HG03521 (cell line): ENCODE data around the gene KBTBD6.
"Not testable (repeated sequence)": the region's sequence is repeated elsewhere in the genome, so short reads cannot be mapped to it uniquely, and the experiment has no call there.

Source experiments
- ATAC-seq: cut with Tn5 transposase; IDR thresholded peaks from one replicate; pipeline ENCODE4 v1.9.1; 2021; ENCODE audit warnings: mild to moderate bottlenecking, moderate library complexity; ENCODE audit not compliant: unreplicated experiment

Gene KBTBD6

DNA sequence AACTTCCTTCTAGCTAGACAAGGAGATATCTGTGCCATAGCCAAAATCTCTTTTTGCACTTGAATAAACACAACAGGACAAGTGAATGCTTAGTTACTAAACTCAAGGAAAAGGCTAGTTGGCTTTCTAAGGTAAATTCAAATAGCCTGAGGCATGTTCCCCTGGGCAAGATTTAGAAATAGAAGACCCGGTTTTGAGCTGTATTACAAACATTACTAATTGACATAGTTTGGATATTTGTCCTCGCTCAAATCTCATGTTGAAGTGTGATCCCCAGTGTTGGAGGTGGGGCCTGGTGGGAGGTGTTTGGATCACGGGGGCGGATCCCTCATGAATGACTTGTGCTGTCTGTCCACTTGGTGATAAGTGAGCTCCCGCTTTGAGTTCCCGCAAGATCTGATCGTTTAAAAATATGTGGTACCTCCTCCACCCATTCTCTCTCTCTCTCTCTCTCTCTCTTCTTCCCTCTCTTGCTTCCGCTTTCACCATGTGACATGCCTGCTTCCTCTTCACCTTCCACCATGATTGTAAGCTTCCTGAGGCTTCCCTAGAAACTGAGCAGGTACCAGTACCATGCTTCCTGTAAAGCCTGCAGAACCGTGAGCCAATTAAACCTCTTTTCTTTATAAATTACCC lies 3.9 kb upstream of the KBTBD6 start:
- no peak for ATAC-seq

DNA sequence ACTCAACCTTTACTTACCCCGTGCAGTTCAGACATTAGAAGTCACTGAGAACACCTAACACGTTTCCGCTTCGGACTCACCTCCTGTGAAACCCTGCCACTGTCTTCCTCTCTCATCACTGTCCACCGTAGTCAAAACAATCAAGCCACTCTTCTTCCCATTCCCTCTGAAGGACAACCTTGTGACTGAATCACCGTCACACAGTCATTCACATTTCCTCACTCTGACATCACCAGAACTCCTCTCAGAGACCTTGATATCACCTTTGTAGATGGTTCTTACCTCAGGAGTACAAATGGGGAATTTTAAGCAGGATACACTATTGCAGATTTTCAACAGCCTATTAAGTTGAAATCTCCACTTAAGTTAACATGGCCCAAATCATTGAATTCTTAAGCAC lies 1.3 kb upstream of the KBTBD6 start:
- ATAC-seq: no peak

DNA sequence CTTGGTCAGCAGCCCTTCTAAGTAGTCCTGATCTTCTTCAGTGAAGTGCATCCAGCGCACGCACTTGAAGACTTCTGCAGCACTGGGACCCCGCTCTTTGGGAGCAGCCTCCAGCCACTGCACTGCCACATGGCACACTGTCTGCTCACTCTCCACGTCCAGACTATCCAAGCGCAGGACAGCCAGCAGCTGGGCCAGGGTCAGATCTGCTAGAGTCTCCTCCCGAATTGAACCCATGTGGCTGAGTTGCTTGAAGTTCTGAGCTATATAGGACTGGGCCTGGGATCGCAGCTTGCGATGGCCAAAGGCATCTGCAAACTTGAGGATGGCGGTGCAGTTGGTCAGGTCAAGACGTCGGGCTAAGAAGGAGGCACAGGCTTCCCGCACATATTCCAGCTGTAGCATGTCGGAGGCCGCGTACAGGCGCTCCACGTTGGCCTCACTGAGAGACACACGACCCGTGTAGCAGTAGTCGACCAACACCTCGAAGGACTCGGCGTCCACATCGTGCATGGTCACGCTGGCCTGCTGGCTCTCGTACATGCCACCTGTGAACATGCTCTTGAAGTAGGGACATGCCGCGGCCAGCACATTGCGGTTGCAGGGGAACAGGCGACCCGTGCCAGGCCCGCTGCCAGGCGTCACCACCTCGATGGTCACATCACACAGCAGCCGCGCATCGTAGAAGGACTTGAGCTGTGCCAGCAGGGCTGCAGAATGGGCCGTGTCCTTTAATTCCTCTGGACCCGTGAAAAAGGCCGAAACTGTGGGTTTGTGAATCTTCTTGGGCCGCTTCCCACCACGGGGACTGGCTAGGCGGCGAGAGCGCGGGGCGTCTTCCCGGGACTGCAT lies 716 bp downstream of the KBTBD6 start:
- not testable (repeated sequence) for ATAC-seq

DNA sequence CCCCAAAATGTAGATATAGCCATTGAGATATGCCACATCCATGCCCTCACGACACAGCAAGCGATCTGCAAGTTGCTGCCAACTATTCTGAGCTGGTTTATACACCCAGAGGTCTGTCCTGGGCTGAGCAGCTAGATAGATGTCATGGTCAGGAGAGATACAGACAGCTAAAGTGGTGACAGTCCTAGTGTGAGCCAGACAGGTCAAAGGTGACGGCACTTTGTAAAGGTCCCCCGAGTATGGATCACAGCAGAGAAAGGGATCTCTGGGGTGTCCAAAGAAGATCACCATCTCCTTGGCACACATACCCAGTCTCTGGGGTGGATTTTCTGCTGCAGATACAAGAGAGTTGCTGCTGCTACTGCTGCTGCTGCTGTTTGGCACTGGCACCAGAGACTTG lies 1.4 kb downstream of the KBTBD6 start:
- not testable (repeated sequence) for ATAC-seq

DNA sequence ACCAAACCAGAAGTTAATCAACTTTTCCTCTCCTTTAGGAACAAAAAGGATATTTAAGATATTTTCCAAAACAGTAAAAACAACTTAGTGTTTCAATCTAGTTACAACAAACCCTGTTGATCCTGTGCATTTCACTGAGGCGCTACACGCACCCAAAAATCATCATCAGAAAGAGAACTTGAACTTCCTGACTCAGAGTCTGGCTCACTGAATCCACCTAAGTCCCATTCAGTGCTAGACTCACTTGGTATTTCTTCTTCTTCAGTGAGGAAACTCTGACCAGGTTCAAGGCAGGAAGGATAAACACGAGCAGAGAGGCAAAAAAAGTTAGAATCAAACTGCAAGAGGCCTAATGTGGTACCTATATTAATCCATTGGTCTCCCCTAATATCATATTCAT lies 2.2 kb downstream of the KBTBD6 start:
- ATAC-seq: no peak

DNA sequence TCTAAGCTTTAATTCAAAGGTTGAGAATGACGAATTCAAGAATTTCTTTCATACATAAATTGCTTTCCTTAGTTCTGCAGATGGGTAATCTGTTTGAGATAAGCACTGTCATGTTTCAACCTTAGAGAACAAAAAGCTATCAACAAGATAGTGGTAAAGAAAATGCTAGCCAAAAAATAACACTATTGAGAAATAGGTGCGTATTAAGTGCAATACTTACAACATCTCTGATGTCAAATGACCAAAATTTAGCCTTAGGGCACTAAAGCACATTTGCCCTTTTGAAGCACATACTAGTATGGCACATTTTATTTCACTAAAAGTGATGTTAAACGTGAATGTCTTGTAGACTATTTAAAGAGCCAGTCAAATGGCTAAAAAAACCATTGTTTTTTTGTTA lies 4.9 kb downstream of the KBTBD6 start:
- ATAC-seq: no peak

DNA sequence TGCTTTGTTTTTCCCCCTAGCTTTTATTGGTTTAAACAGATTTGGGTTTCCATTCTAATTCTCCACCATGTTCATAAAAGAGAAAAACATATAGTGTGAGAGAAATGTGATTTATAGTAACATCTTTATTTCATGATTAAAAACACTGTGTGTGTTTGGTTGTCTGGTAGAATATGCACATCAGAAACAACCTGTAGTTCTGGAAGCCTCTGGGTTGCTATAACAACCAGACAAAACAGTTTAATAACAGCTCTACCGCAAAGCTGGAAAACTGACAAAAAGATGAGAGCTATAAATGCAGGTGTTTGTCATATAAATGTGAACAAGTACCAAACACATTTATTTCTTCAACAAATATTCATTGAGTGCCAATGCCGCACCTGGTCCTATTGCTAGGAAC lies 9.8 kb downstream of the KBTBD6 start:
- ATAC-seq: no peak

DNA sequence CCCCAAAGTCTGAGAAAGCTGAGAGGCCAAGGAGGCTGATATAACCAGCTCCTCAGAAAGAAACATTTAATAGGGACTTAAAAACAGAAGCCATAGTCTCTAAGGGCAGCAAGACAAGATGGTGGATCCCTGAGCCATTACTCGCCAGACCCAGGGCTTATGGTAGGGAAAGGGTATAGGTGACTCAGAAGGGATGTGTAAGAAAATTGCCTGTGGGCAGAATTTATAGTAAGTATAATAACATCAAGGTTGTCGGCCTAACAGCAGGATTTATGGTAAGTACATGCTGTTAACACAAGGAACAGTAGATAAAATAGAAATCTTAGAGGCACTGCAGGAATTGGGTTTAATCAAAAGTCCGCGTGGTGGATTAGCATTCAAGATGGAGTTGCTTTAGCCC lies 14.7 kb downstream of the KBTBD6 start:
- ATAC-seq: no peak

DNA sequence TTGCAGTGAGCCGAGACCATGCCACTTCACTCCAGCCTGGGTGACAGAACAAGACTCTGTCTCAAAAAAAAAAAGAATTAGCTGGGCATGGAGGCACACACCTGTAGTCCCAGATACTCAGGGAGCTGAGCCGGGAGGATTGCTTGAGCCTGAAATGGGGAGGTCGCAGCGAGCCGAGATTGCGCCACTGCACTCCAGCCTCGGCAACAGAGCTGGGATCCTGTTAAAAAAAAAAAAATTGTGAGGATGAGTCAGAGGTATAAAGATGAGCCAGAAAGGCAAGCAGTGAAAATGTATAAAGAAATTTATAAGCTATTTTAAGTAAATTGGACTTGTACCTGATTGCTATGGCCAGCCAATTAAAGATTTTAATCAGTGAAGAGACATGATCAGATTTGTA lies 21.1 kb downstream of the KBTBD6 start:
- no peak for ATAC-seq

DNA sequence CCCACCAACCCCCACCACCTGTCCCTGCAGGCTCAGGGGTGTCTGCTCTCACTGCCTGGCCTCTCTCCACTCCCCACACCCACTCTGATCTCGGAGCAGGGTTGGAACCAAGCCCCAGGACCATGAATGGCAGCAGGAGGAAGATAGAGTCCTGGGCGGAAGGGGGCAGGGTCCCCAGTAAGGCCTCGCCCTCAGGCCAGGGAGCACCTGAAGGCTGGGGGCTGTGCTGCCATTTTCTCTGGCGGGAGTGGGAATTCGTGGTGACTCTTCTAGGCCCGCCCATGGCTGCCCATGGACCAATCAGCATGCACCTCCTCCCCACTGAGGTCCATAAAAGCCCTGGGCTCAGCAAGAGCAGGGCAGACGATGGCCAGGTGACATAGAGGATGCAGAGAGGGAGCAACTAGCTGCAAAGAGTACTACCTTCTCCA lies 25.0 kb downstream of the KBTBD6 start:
- ATAC-seq: no peak

DNA sequence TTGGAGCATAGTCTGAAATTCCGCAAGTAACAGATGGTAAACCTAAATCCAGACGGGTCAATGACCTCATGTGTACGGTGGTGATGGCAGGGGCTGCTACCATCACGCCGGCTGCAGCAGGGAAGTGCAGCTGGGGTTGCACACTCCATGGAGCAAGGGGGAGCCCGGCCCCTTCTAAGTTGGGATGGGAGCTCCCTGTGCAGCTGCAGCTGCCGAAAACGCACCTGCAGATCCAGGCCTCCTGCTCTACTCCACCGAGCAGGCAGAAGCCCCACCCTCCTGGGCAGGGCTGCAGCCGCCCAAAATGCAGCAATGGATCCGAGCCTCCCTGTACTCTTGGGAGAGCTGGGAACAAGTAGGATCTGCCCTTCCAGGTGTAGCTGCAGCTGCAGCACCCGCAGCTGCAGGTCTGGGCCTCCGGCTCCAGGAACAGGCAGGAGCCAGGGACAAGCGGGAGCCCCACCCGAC lies 25.5 kb downstream of the KBTBD6 start:
- no peak for ATAC-seq

DNA sequence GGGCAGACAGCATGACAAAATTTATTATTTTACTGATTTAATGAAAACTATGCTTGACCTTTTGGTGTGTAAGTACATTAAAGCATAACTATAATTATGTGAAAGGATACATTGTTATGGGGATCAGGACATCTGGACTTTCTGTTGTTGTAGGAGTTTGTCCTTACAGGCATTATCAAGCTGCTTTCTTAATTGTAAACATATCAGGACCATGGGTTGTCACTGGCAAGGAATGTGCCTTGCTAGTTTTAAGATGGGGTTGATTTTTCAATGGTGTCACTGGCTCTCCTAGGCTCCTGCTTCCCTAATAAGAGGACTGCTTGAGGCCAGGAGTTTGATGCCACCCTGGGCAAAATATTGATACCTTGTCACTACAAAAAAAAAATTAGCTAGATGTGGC lies 32.6 kb downstream of the KBTBD6 start:
- no peak for ATAC-seq

DNA sequence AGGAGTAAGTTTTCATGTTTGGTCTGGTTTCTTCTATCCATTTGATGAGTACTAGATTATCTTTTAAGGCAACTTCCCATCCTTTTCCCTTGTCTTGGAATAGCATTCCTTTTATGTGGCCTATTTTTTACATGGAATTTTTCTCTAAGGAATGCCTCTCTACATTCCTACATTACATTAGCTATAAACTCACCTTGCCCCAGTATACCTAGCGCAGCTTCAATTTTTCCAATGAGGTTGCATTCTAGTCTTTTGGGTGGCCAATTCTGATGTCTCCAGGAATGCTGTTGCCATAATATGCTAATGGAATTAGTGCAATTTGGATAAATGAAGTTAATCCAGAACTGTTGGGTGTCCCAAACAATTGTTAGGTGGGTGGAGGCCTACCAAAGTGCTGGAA lies 33.8 kb downstream of the KBTBD6 start:
- no peak for ATAC-seq

DNA sequence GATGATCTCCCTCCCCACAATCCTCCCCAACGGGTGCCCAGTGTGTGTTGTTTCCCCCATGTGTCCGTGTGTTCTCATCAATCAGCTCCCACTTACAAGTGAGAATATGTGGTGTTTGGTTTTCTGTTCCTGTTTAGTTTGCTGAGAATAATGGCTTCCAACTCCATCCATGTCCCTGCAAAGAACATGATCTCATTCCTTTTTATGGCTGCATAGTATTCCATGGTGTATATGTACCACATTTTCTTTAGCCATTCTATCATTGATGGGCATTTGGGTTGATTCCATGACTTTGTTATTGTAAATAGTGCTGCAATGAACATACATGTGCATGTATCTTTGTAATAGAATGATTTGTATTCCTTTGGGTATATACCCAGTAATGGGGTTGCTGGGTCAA lies 36.9 kb downstream of the KBTBD6 start:
- ATAC-seq: not testable (repeated sequence)

DNA sequence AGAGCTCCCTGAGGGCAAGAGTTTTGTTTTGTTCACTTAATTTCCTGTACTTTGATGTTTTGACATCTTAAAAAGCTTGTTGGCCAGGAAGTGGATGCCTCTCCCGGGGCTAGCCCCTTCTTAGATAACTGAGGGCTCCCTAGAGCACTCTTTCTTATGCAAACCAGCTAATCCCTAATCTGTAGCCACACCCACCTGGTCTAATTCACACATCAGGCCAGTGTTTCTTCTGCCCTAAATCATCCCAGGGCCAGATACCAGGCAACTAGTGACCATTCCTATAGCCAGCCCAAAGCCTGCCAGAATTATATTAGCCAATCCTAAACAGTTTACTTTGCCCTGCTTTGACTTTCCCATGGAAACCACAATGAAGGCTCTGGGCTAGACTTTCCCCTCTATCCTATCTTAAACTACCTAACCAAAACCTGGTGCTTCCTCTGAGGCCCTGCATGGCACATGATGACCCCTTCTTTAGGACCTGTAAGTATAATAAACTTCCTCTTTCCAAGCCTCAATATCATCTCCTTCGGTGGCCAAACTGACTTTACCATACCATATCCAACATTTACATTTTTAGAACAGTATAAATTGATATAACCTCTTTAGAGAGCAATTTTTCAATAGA lies 46.5 kb downstream of the KBTBD6 start:
- no peak for ATAC-seq

DNA sequence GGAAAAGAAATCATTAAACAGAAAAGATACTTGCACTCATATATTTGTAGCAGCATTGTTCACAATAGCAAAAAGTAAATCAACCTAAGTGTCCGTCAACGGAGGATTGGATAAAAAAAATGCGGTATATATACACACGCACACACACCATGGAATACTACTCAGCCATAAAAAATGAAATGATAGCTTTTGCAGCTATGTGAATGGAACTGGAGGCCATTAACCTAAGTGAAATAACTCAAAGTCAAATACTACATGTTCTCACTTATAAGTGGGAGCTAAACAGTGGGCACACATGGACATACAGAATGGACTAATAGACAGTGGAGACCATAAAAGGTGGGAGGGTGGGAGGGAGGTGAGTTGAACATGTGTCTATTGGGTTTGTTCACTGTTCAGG lies 52.9 kb downstream of the KBTBD6 start:
- no peak for ATAC-seq
